Right cardiac atrium (tissue), 5 donors: ENCODE data around the gene MTUS2. TPM values are rescaled to one million over a fixed set of nuclear protein-coding genes. Genes with fewer than 3 reads are reported as not detected.

Source experiments
- ATAC-seq, 2 donors: fragments of 200-7000 bp; cut with Tn5 transposase; one replicate each; pipeline versions ENCODE4 v1.8.0 to v1.9.1; 2020; ENCODE audit warnings: moderate library complexity in 2 of 2, mild to moderate bottlenecking in 1 of 2
- DNase-seq, 3 donors: peaks; one replicate each; pipeline ENCODE4 v3.0.0-alpha.2; 2020
- H3K27ac ChIP-seq: one replicate; pipeline ENCODE4 v1.5.1; 2013; ENCODE audit warnings: mild to moderate bottlenecking, low read length, control low read depth, moderate library complexity
- H3K27me3 ChIP-seq: one replicate; pipeline ENCODE4 v1.6.1; 2013; ENCODE audit not compliant: control insufficient read depth, insufficient read depth
- H3K4me1 ChIP-seq: one replicate; pipeline ENCODE4 v1.6.1; 2013; ENCODE audit warnings: low read length; ENCODE audit not compliant: control insufficient read depth, insufficient read depth
- H3K4me3 ChIP-seq: one replicate; pipeline ENCODE4 v1.5.1; 2013; ENCODE audit warnings: low read length, control low read depth
- H3K9me3 ChIP-seq: one replicate; pipeline ENCODE4 v1.6.1; 2013; ENCODE audit warnings: low read length; ENCODE audit not compliant: control insufficient read depth
- WGBS: extraction: QIAGEN DNeasy Blood & Tissue Kit; methylation state at CpG from one replicate; pipeline ENCODE4 v1.1.7; 2013; 5-methylcytosine and 5-hydroxymethylcytosine counted together
- intact Hi-C, 4 donors: fragments of 100-400 bp; cut with DNase I; formaldehyde crosslinking; loops; one replicate each; pipeline versions ENCODE4 v1.11.0 to v1.14.0; 2022 to 2023
- polyA plus RNA-seq: library from polyadenylated mRNA; stranded (reverse); fragments of 200-250 nt; gene quantifications from one replicate; pipeline ENCODE4 v1.2.3, GENCODE V29; 2013
- total RNA-seq, 4 donors: library from RNA; stranded (reverse); fragmentation: NEBNext Ultra II Directional; extraction: Animal tissue kit (Norgen Biotek cat#: 25700); gene quantifications; one replicate each; pipeline ENCODE4 v1.2.1, GENCODE V29; 2021
- donor health status: healthy with polysubstance abuse.
- donor health status: DM: no; HTN: yes; CAD: no.
- donor health status: DM: no; HTN: no; CAD: no.
- donor health status: DM: no; HTN: yes; CAD: no; lungs with severe emphysema.
- donor health status: DM: yes; HTN: yes; CAD: no.

MTUS2 gene
- total and polyA plus RNA-seq, 5 donors, result 25.9 to 139 (median 79.1) TPM

DNA sequence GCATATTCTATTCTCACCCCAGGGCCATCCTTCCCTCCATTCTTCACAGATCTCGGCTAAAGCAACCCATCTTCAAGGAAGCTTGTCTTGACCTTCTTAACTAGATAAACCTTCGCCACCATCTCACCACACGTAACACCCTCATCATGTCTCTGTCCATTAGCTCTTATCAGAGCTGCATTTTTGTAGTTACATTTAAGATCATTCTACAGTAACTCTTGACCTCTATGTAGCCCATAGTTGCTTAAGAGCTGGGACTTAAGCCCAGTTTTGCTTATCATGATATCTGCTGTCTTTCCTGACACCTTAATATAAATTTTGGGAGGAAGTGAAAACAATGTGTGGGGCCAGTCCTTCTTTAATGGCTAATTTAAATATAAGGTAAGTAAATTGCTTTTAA is 345.1 kb downstream of the MTUS2 start:
- Histone ChIP-seq H3K9me3 (no peaks in the 10 kb centered on the region), H3K4me1 (peaks cover 3% of the 10 kb centered on the region), H3K27me3 (no peaks in the 10 kb centered on the region), H3K27ac (no peak overlapping the region), H3K4me3 (no peak overlapping the region)
- ATAC-seq, result no peak
- 59% methylated on average over 3 of the region's 3 CpGs for WGBS
- intact Hi-C loops, result no loop called here
- DNase-seq, result no peak

DNA sequence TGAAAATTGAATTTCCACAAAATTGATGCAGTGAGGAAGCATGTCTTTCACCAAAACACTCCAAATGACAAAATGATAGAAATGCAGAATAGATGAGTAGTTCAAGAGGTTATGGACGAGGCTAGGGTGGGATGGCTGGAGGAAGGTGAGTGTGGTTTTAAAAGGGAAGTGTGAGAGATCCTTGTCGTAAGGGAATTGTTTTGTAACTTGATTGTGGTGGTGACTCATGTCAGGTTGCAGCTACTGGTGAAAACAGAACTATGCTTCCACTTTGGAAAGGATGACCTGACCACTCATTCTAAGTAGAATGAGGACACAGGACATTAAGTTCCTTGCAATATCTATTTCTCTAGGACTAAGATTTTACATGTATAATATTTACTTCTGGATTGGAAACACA is 345.7 kb downstream of the MTUS2 start:
- Histone ChIP-seq H3K4me3 (no peak overlapping the region), H3K4me1 (peaks cover 3% of the 10 kb centered on the region), H3K27ac (no peak overlapping the region), H3K27me3 (no peaks in the 10 kb centered on the region), H3K9me3 (no peaks in the 10 kb centered on the region)
- intact Hi-C loops, result no loop called here
- ATAC-seq (no peak), DNase-seq (no peak)
- WGBS, result 26% methylated on average over 2 of the region's 2 CpGs

DNA sequence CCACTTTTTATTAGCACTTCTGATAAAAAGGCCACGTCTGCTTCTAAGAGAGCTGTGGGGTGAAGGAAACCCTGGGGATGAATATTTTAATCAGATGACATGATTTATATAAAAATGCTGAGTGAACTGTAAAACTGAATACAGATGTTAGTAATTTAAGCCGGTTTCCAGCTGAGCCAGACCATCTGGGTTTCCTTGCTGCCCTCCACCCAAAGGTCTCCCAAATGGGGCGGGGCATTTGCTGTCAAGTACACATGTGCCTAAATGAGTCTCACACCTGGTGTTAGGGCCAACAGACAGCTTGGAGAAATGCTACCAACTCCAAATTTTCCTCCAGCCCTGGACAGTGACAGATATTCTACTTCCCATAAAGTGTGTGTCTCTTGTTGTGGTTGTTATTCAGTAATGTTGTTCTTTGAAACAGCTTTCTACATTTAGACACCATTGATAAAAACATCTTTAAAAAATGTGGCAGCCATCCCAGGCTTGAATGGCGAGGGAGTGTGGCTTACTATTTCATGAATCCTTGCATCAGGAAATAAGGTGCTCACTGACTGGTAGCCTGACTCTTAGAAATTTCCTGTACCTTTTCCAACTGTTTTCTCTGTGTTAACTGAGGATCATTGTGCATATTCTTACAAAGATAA is 350.4 kb downstream of the MTUS2 start:
- peak in 1 of 2 donors; percentile 52 for ATAC-seq
- Histone ChIP-seq H3K9me3 (no peaks in the 10 kb centered on the region), H3K27me3 (no peaks in the 10 kb centered on the region), H3K27ac (no peak overlapping the region), H3K4me1 (peaks cover 3% of the 10 kb centered on the region), H3K4me3 (no peak overlapping the region)
- intact Hi-C loops, result no loop called here
- DNase-seq, result no peak
- 49% methylated on average over 4 of the region's 4 CpGs for WGBS

DNA sequence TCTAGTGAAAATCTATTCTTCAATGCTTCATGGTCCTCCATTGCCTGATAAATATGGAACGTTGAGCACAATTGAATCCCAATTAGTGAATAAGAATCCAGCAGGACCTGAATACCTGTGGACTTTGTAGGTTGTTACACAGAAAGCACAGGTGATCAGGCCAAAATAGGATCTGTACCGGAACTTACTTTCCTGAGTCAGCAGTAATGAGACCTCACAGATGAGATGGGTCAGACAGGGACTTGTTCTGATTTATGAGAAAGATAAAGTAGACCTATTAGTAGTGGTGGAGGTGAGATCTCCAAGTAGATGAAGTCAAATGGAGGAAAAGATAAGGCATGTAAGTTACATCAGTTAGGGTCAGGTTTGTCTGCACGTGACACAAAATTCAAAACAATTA is 351.1 kb downstream of the MTUS2 start:
- WGBS, result 93% methylated on average over 3 of the region's 3 CpGs
- ATAC-seq, result no peak
- no peak for DNase-seq

DNA sequence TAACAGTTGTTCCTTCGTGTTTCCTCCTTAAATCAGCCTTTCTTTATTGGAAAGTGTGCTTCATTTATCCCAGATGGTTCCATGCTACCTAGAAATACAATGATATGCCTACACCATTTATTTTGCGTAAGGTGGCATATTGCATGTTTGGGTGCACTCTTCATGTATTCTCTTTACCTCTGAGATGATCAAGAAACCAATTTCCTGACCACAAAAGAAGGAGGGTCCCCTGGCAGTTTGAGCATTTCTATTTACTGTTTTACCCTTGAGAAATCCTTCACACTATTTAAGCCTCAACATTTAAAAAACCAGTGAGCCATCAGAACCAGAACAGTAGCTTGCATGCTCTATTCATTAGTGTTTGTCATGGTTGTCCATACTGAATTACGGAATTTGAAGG is 354.0 kb downstream of the MTUS2 start:
- H3K9me3 ChIP-seq, result no peaks in the 10 kb centered on the region
- H3K27ac ChIP-seq, result no peak overlapping the region
- ATAC-seq (no peak), DNase-seq (no peak)
- intact Hi-C loops, result no loop called here
- H3K4me1 ChIP-seq, result peaks cover 3% of the 10 kb centered on the region
- WGBS, result 86% methylated on average over 3 of the region's 3 CpGs
- no peak overlapping the region for H3K4me3 ChIP-seq
- H3K27me3 ChIP-seq, result no peaks in the 10 kb centered on the region

More for the DNA sequence above, 351.1 kb downstream of the MTUS2 start:
- Histone ChIP-seq H3K4me1 (peaks cover 3% of the 10 kb centered on the region), H3K27me3 (no peaks in the 10 kb centered on the region), H3K4me3 (no peak overlapping the region), H3K27ac (no peak overlapping the region), H3K9me3 (no peaks in the 10 kb centered on the region)
- intact Hi-C loops, result no loop called here

DNA sequence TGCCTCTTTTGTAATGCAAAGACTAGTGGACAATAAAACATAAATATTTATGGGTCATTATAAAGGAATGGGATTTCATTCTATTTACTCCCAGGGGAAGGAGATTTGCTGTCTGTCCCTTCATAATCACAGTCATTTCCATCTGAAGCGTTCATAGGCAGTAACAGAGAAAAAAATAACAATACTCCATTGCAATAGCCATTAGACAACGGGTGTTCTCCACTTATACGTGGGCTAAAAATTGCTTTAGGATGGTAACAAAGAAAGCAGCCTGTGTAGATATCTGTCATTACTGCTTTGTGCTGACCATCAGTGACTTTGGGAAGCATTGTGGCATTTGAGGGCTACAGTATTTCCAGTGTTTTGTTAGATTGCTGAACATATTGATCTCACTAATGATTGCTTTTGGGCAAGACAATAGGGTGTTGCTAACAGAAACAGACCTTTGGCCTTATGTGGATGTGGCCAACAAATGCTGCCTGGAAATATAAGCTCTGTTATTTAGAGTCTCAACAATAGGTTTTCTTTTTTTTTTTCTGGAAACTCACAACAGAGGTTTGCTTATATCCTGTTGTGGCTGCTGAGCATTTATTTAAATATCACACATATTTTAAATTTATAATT is 355.2 kb downstream of the MTUS2 start:
- no peak for ATAC-seq
- H3K27me3 ChIP-seq, result no peaks in the 10 kb centered on the region
- 75% methylated on average over 3 of the region's 3 CpGs for WGBS
- no peak overlapping the region for H3K4me3 ChIP-seq
- H3K9me3 ChIP-seq, result no peaks in the 10 kb centered on the region
- no peak for DNase-seq
- H3K27ac ChIP-seq, result no peak overlapping the region
- no peaks in the 10 kb centered on the region for H3K4me1 ChIP-seq
- intact Hi-C loops, result no loop called here

DNA sequence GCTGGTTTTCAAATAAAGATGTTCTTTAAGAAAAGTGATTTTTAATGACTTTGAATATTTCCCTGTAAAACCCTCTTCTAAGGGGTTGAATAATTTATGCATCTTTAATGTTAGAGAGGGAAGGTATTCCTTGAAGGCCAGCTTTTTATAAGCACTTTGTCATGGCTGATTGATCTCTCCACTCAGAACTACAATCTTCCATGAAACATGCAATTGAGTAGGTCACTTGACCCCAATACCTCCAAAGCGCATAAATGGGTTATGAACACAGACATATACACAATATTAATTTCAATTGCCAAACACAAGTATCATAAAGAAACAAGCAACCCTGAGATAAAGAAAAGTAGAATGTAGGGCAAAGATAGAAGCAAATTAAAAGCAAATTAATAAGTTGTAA is 359.9 kb downstream of the MTUS2 start:
- no peak overlapping the region for H3K4me3 ChIP-seq
- no peaks in the 10 kb centered on the region for H3K27me3 ChIP-seq
- DNase-seq (no peak), ATAC-seq (no peak)
- WGBS, result 97% methylated on average over 1 of the region's 1 CpG
- no peaks in the 10 kb centered on the region for H3K9me3 ChIP-seq
- no peak overlapping the region for H3K27ac ChIP-seq
- intact Hi-C loops, result no loop called here
- no peaks in the 10 kb centered on the region for H3K4me1 ChIP-seq

DNA sequence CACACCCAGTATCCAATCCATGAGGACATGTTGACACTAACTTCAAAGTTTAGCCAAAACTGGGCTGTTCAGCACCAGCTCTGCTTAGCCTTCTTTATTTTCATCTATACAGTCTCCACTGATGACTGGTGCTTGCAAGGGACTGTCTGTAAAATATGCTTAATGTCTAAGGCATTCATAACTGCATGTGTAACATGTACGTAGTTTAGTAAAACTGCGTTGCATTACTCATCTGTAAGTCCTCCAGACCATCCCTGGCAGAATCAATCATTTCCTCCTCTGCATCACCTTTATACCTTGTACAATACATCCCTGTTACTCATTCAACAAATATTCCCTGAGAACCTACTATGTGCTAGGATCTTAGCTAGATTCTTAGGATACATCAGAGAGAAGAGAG is 362.1 kb downstream of the MTUS2 start:
- 95% methylated on average over 2 of the region's 2 CpGs for WGBS

DNA sequence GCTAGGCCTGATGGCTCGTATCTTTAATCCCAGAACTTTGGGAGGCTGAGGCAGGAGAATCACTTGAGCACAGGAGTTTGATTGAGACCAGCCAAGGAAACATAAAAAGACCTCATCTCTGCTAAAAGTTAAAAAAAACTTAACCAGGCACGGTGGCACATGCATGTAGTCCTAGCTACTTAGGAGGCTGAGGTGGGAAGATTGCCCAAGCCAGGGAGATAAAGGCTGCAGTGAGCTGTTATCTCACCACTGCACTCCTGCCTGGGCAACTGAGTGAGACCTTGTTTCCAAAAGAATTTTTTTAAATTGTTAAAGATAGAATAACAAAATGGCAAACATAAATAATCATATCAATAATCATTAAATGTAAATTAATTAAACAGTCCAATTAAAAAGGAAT is 365.8 kb downstream of the MTUS2 start:
- Histone ChIP-seq H3K4me3 (no peak overlapping the region), H3K4me1 (no peaks in the 10 kb centered on the region), H3K27ac (no peak overlapping the region), H3K27me3 (no peaks in the 10 kb centered on the region), H3K9me3 (peaks cover 2% of the 10 kb centered on the region)
- ATAC-seq (no peak), DNase-seq (no peak)
- 61% methylated on average over 2 of the region's 2 CpGs for WGBS
- intact Hi-C loops, result no loop called here

More for the DNA sequence above, 362.1 kb downstream of the MTUS2 start:
- Histone ChIP-seq H3K9me3 (peaks cover 2% of the 10 kb centered on the region), H3K27me3 (no peaks in the 10 kb centered on the region), H3K4me1 (no peaks in the 10 kb centered on the region), H3K4me3 (no peak overlapping the region), H3K27ac (no peak overlapping the region)
- ATAC-seq (no peak), DNase-seq (no peak)
- intact Hi-C loops, result no loop called here

DNA sequence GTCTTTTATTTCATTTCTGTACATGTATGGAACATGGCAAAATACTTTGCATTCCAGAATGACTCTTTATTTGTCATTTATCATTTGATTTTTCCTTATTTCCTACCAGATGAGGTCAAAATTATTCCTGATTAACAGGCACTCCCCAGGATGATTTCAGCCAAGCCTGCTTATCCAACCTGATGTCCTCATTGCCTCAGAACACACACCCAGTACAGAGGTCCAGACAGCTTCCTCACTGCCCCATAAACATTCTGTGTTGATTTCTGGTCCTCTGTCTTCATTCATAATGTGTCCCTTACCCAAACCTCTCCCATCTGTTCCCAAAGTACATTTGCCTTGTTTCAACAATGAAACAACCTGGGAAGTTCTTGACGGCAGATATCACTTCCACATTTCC is 367.4 kb downstream of the MTUS2 start:
- intact Hi-C loops, result no loop called here
- Histone ChIP-seq H3K27ac (no peak overlapping the region), H3K4me3 (no peak overlapping the region), H3K9me3 (peaks cover 2% of the 10 kb centered on the region), H3K27me3 (no peaks in the 10 kb centered on the region), H3K4me1 (no peaks in the 10 kb centered on the region)
- DNase-seq (no peak), ATAC-seq (no peak)
- WGBS, result 88% methylated on average over 1 of the region's 1 CpG

DNA sequence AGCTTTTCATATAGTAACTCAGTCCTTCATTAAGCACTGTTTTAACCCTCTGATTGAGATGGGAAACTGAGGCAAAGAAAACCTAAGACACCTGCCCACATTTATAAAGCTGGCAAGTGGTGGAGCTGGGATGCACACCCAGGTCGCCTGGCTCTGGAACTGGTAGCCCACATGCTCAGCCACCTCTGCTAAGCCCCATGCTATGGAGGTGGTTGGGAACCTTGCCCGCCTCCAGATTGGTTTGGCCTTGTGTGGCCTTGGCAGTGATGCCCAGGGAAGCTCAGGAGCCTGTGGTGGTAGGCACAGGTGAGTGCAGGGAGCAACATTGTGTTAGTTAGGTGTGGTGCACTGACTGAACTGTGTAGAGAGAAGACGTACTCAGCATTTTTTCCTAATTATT is 370.2 kb downstream of the MTUS2 start:
- 89% methylated on average over 3 of the region's 3 CpGs for WGBS
- H3K4me3 ChIP-seq, result no peak overlapping the region
- peaks cover 2% of the 10 kb centered on the region for H3K9me3 ChIP-seq
- intact Hi-C loops, result no loop called here
- ATAC-seq (no peak), DNase-seq (no peak)
- no peaks in the 10 kb centered on the region for H3K27me3 ChIP-seq
- no peak overlapping the region for H3K27ac ChIP-seq
- H3K4me1 ChIP-seq, result no peaks in the 10 kb centered on the region

DNA sequence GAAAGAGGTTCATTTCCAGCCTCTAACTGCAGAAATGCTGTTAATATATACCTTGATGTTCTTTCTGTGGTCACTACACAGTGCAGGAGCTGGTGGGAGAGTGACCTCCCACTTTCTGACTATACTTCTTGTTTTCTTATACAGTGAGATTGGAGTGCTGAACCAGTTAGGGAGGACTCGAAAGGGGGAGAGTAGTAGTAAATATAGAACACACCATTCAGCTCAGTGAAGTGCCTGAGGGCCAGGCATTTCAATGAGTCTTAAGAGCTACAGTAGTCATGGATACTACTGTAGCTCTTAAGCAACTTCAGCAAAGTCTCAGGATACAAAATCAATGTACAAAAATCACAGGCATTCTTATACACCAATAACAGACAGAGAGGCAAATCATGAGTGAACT is 372.9 kb downstream of the MTUS2 start:
- DNase-seq (no peak), ATAC-seq (no peak)
- 46% methylated on average over 1 of the region's 1 CpG for WGBS
- Histone ChIP-seq H3K27me3 (no peaks in the 10 kb centered on the region), H3K4me3 (no peak overlapping the region), H3K9me3 (no peaks in the 10 kb centered on the region), H3K27ac (no peak overlapping the region), H3K4me1 (no peaks in the 10 kb centered on the region)
- intact Hi-C loops, result no loop called here
